Measurements from ENCODE around the gene RNF215. TPM values are rescaled to one million over a fixed set of nuclear protein-coding genes. Genes with fewer than 3 reads are reported as not detected.

The RNF215 gene
- total and polyA plus RNA-seq, 2 of the 13 experiments (the other 11 are each of a cell fraction or from before 2014, with no cell fraction given) = 5.3 to 6.1 TPM

DNA sequence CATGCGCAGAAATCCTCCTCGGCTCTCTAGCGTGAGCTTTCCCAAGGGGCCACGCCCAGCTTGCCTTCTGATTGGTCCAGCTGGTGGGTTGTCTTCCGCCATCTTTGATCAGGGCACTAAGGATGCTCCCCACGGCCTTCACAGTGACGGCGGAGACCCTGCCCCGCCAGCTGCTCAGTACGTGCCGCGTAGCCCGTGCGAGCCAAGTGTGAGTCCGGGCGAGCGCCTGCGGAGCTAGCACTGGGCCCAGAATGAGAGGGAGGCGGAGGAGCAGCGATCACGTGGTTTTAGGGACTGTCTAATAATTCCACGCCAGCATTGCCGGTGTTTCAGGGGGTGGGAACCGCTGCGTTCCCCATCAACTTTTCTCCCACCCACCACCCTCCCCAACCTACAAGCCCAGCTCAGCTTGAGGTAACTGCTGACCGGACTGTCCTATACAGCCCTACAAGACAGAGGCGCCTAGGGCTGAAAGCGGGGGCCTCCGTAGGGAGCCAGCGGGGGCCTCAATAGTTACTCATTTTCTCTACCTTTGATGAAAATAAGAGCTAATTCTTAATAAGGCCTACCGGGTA, 36.8 kb upstream of the RNF215 start (continued):
- TF ChIP-seq ZMAT3 (CRISPR knock-in tag; conservative IDR thresholded peaks at IDR 0.05) (peak; percentile 85; the same call in 1 of the 2 replicates), ZSCAN9 (CRISPR knock-in tag; IDR thresholded peaks at IDR 0.05; ENCODE audit: borderline replicate concordance) (peak; percentile 31; the same call in 1 of the 2 replicates), ZNF350 (CRISPR knock-in tag; IDR thresholded peaks at IDR 0.05; ENCODE audit: borderline replicate concordance, low read depth) (peak; percentile 64; the same call in 1 of the 2 replicates), MAZ (IDR thresholded peaks at IDR 0.05; ENCODE audit: borderline replicate concordance, low read depth, low read length) (peak; percentile 87), MAZ (CRISPR knock-in tag; IDR thresholded peaks at IDR 0.05; ENCODE audit: low read depth) (peak; percentile 89), RARG (CRISPR knock-in tag; IDR thresholded peaks at IDR 0.05; ENCODE audit: low read depth) (no peak), ZNF784 (CRISPR knock-in tag; IDR thresholded peaks at IDR 0.05; ENCODE audit: borderline replicate concordance) (peak; percentile 82; the same call in 1 of the 2 replicates), PHF21A (CRISPR knock-in tag; IDR thresholded peaks at IDR 0.05) (peak; percentile 86), ZSCAN21 (CRISPR knock-in tag; IDR thresholded peaks at IDR 0.05; ENCODE audit: borderline replicate concordance) (no peak), CREB1 (IDR thresholded peaks at IDR 0.05) (peak; percentile 91), CREB1 (CRISPR knock-in tag; IDR thresholded peaks at IDR 0.05) (peak; percentile 92), TEAD3 (CRISPR knock-in tag; optimal IDR thresholded peaks at IDR 0.05; ENCODE audit: borderline replicate concordance) (peak; percentile 86), ZNF20 (CRISPR knock-in tag; IDR thresholded peaks at IDR 0.05) (peak; percentile 98), DNMT1 (CRISPR knock-in tag; IDR thresholded peaks at IDR 0.05) (no peak), KAT8 (CRISPR knock-in tag; IDR thresholded peaks at IDR 0.05) (peak; percentile 91), ZNF761 (CRISPR knock-in tag; conservative IDR thresholded peaks at IDR 0.05) (0 out of 2 replicates have a peak, but pooled peaks have one; percentile 12), ZNF12 (CRISPR knock-in tag; IDR thresholded peaks at IDR 0.05) (no peak; the same call in 1 of the 2 replicates), RFXAP (CRISPR knock-in tag; IDR thresholded peaks at IDR 0.05; ENCODE audit: borderline replicate concordance) (no peak; the same call in 1 of the 2 replicates), FOXK1 (CRISPR knock-in tag; IDR thresholded peaks at IDR 0.05; ENCODE audit: borderline replicate concordance, low read depth) (peak; percentile 49; the same call in 1 of the 2 replicates), YY1 (IDR thresholded peaks at IDR 0.05; ENCODE audit: insufficient read depth, insufficient replicate concordance, low read depth, low read length) (peak; percentile 99), POGZ (CRISPR knock-in tag; IDR thresholded peaks at IDR 0.05) (peak; percentile 82), ZNF17 (CRISPR knock-in tag; IDR thresholded peaks at IDR 0.05) (0 out of 2 replicates have a peak, but pooled peaks have one; percentile 18)
- TF ChIP-seq, protein P1, sequence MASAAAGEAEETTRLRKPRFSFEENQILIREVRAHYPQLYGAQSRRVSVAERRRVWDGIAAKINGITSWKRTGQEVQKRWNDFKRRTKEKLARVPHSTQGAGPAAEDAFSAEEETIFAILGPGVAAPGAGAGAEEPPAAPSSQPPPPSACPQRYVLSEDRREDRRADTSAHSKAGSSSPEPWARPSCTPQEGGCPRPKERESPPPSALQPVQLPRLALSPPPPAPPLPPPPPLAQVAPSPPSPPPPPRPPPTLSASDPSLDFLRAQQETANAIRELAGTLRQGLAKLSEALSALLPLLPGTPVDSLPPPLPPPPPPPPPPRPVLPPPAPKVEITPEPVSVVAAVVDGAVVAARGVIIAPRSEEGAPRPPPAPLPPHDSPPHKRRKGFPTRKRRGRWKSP (CRISPR knock-in tag; IDR thresholded peaks at IDR 0.05) = peak; percentile 35
- TF ChIP-seq, protein P2, sequence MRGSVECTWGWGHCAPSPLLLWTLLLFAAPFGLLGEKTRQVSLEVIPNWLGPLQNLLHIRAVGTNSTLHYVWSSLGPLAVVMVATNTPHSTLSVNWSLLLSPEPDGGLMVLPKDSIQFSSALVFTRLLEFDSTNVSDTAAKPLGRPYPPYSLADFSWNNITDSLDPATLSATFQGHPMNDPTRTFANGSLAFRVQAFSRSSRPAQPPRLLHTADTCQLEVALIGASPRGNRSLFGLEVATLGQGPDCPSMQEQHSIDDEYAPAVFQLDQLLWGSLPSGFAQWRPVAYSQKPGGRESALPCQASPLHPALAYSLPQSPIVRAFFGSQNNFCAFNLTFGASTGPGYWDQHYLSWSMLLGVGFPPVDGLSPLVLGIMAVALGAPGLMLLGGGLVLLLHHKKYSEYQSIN (CRISPR knock-in tag; IDR thresholded peaks at IDR 0.05; ENCODE audit: borderline replicate concordance) = no peak
- TF ChIP-seq, protein P3, sequence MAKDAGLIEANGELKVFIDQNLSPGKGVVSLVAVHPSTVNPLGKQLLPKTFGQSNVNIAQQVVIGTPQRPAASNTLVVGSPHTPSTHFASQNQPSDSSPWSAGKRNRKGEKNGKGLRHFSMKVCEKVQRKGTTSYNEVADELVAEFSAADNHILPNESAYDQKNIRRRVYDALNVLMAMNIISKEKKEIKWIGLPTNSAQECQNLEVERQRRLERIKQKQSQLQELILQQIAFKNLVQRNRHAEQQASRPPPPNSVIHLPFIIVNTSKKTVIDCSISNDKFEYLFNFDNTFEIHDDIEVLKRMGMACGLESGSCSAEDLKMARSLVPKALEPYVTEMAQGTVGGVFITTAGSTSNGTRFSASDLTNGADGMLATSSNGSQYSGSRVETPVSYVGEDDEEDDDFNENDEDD (CRISPR knock-in tag; IDR thresholded peaks at IDR 0.05; ENCODE audit: borderline replicate concordance) = peak; percentile 80
- TF ChIP-seq, protein P4, sequence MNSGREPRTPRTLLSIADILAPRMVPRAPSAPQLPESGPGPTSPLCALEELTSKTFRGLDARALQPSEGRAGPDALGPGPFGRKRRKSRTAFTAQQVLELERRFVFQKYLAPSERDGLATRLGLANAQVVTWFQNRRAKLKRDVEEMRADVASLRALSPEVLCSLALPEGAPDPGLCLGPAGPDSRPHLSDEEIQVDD (CRISPR knock-in tag; IDR thresholded peaks at IDR 0.05; ENCODE audit: borderline replicate concordance) = no peak
